SK-N-SH (cell line): ENCODE data around the gene RMC1. TPM values are rescaled to one million over a fixed set of nuclear protein-coding genes. Genes with fewer than 3 reads are reported as not detected.

Source experiments
- CTCF ChIA-PET: fragments of 300-600, 350-600 bp; formaldehyde crosslinking; extraction: SDS; loops from one replicate; lab custom pipeline; 2021; lab: Yijun Ruan, JAX
- POLR2A ChIA-PET: fragments of 350-600 bp; sonication (Branson Sonifier 250); formaldehyde crosslinking; extraction: SDS; loops from one replicate; lab custom pipeline; 2020; ENCODE audit warnings: antibody characterized with exemption, inconsistent platforms; lab: Yijun Ruan, JAX
- DNase-seq: peaks from one replicate; pipeline ENCODE4 v3.0.0; 2012
- H2AFZ ChIP-seq: fragments of 200-600 bp; sonication (generic); 2 replicates; pipeline ENCODE4 v1.8.1; 2016; ENCODE audit warnings: antibody characterized with exemption, mild to moderate bottlenecking, low read depth
- H3F3A ChIP-seq: fragments of 200-600 bp; sonication (generic); replicated peaks from 2 replicates; pipeline ENCODE3; 2016; ENCODE audit warnings: antibody characterized with exemption, mild to moderate bottlenecking; ENCODE audit not compliant: insufficient read depth
- H3K27ac ChIP-seq, 2 experiments: fragments of 200-500 bp in 1 of 2; fragments of 200-600 bp in 1 of 2; sonication (Bioruptor generic) in 1 of 2; sonication (generic), shearing (Covaris generic) in 1 of 2; 2 replicates each; pipeline versions ENCODE4 v1.5.1 to v1.6.1; 2014 to 2016; ENCODE audit warnings: low read depth in 2 of 2, inconsistent platforms in 1 of 2, low read length in 1 of 2, mild to moderate bottlenecking in 1 of 2, mixed read lengths in 1 of 2
- H3K27me3 ChIP-seq: fragments of 200-600 bp; sonication (generic), shearing (Covaris generic); 2 replicates; pipeline ENCODE4 v1.6.1; 2016; ENCODE audit warnings: mixed run types; ENCODE audit not compliant: insufficient read depth
- H3K36me3 ChIP-seq, 2 experiments: fragments of 200-500 bp in 1 of 2; fragments of 200-600 bp in 1 of 2; sonication (Bioruptor generic) in 1 of 2; sonication (generic) in 1 of 2; replicated peaks in 1 of 2; 2 replicates each; pipeline versions ENCODE3 to v1.5.1; 2014 to 2016; ENCODE audit warnings: low read length in 1 of 2, mild to moderate bottlenecking in 1 of 2; ENCODE audit not compliant: insufficient read depth in 2 of 2, control insufficient read depth in 1 of 2
- H3K4me1 ChIP-seq, 2 experiments: fragments of 200-500 bp in 1 of 2; fragments of 200-600 bp in 1 of 2; sonication (Bioruptor generic) in 1 of 2; sonication (generic), shearing (Covaris generic) in 1 of 2; 2 replicates each; pipeline versions ENCODE4 v1.5.1 to v1.6.1; 2014 to 2016; ENCODE audit warnings: low read depth in 1 of 2, low read length in 1 of 2, mixed run types in 1 of 2; ENCODE audit not compliant: insufficient read depth in 2 of 2, control insufficient read depth in 1 of 2
- H3K4me2 ChIP-seq: fragments of 200-600 bp; sonication (generic), shearing (Covaris generic); 2 replicates; pipeline ENCODE4 v1.6.1; 2017; ENCODE audit warnings: mixed run types
- H3K4me3 ChIP-seq, 2 experiments: fragments of 200-500 bp in 1 of 2; fragments of 200-600 bp in 1 of 2; sonication (Bioruptor generic) in 1 of 2; sonication (generic), shearing (Covaris generic) in 1 of 2; 2 replicates each; pipeline versions ENCODE4 v1.5.1 to v1.8.1; 2014 to 2016; ENCODE audit warnings: low read depth in 2 of 2, inconsistent platforms in 1 of 2, low read length in 1 of 2, mild to moderate bottlenecking in 1 of 2, mixed read lengths in 1 of 2, moderate library complexity in 1 of 2
- H3K79me2 ChIP-seq: fragments of 200-600 bp; sonication (generic); 2 replicates; pipeline ENCODE4 v1.8.1; 2017; ENCODE audit warnings: mild to moderate bottlenecking; ENCODE audit not compliant: insufficient read depth
- H3K9ac ChIP-seq: fragments of 200-600 bp; sonication (generic); 2 replicates; pipeline ENCODE4 v1.6.1; 2017; ENCODE audit warnings: mixed run types
- H3K9me2 ChIP-seq: fragments of 200-600 bp; sonication (generic); 2 replicates; pipeline ENCODE4 v1.6.1; 2017; ENCODE audit warnings: mixed run types
- H3K9me3 ChIP-seq: fragments of 200-600 bp; sonication (generic); 2 replicates; pipeline ENCODE4 v1.6.1; 2017; ENCODE audit warnings: mixed run types, mild to moderate bottlenecking, moderate library complexity
- H4K20me1 ChIP-seq: fragments of 200-600 bp; sonication (generic); 2 replicates; pipeline ENCODE4 v1.6.1; 2017; ENCODE audit warnings: mild to moderate bottlenecking, mixed run types; ENCODE audit not compliant: insufficient read depth
- EP300 ChIP-seq, 2 experiments: IDR thresholded peaks; 2 replicates each; pipeline versions ENCODE4 v1.4.0 to v1.6.1; 2012; ENCODE audit warnings: borderline replicate concordance in 1 of 2, low read depth in 1 of 2, low read length in 1 of 2
- EZH2phosphoT487 ChIP-seq: fragments of 200-600 bp; sonication (generic); IDR thresholded peaks from 2 replicates; pipeline ENCODE4 v1.6.1; 2017; ENCODE audit warnings: low read depth, mixed run types, mild to moderate bottlenecking, antibody characterized with exemption, moderate library complexity, borderline replicate concordance
- FOSL2 ChIP-seq: IDR thresholded peaks from 2 replicates; pipeline ENCODE4 v1.4.0; 2012; ENCODE audit warnings: low read depth, mild to moderate bottlenecking, moderate library complexity, borderline replicate concordance
- FOXJ3 ChIP-seq: sonication (generic); formaldehyde crosslinking; IDR thresholded peaks from 2 replicates; pipeline ENCODE4 v1.5.1; 2020; ENCODE audit warnings: mild to moderate bottlenecking, missing genetic modification reagents
- FOXM1 ChIP-seq: IDR thresholded peaks from 2 replicates; pipeline ENCODE4 v1.4.0; 2012; ENCODE audit warnings: low read depth, mild to moderate bottlenecking
- GABPA ChIP-seq: IDR thresholded peaks from 2 replicates; pipeline ENCODE4 v1.4.0; 2012; ENCODE audit warnings: low read depth, mild to moderate bottlenecking
- MEF2A ChIP-seq: IDR thresholded peaks from 2 replicates; pipeline ENCODE4 v1.4.0; 2012; ENCODE audit warnings: low read depth, borderline replicate concordance
- MXI1 ChIP-seq: IDR thresholded peaks from 2 replicates; pipeline ENCODE4 v1.6.1; 2012; ENCODE audit warnings: mild to moderate bottlenecking, low read depth, low read length, improper control_type of control experiment
- NRF1 ChIP-seq: IDR thresholded peaks from 2 replicates; pipeline ENCODE4 v1.6.1; 2012; ENCODE audit warnings: low read depth, mild to moderate bottlenecking, low read length
- POLR2AphosphoS5 ChIP-seq: IDR thresholded peaks from 2 replicates; pipeline ENCODE4 v1.6.1; 2012; ENCODE audit warnings: low read depth, low read length
- RXRA ChIP-seq: IDR thresholded peaks from 2 replicates; pipeline ENCODE4 v1.4.0; 2012; ENCODE audit warnings: low read depth, mild to moderate bottlenecking, borderline replicate concordance
- SIN3A ChIP-seq: IDR thresholded peaks from 2 replicates; pipeline ENCODE4 v1.6.1; 2012; ENCODE audit warnings: low read depth, mild to moderate bottlenecking, low read length, moderate library complexity, borderline replicate concordance
- SMC3 ChIP-seq: IDR thresholded peaks from 2 replicates; pipeline ENCODE4 v1.6.1; 2012; ENCODE audit warnings: low read depth, low read length, improper control_type of control experiment
- TAF1 ChIP-seq: IDR thresholded peaks from 2 replicates; pipeline ENCODE4 v1.6.1; 2012; ENCODE audit warnings: low read depth, mild to moderate bottlenecking, low read length, moderate library complexity, borderline replicate concordance
- TCF12 ChIP-seq: IDR thresholded peaks from 2 replicates; pipeline ENCODE4 v1.4.0; 2012
- TEAD4 ChIP-seq: IDR thresholded peaks from 2 replicates; pipeline ENCODE4 v1.4.0; 2012; ENCODE audit warnings: mild to moderate bottlenecking, borderline replicate concordance; ENCODE audit not compliant: insufficient read depth
- YY1 ChIP-seq: IDR thresholded peaks from 2 replicates; pipeline ENCODE4 v1.4.0; 2012; ENCODE audit warnings: low read depth, mild to moderate bottlenecking
- WGBS: methylation state at CpG from one replicate; pipeline ENCODE4 v1.1.6; 2017; ENCODE audit warnings: low lambda C conversion rate; 5-methylcytosine and 5-hydroxymethylcytosine counted together
- polyA plus RNA-seq, 3 experiments: library from polyadenylated mRNA; depleted of rRNA; stranded (reverse); fragments of >200 nt; gene quantifications; 2 replicates each; pipeline ENCODE4 v1.2.3, GENCODE V29; 2012
- TF ChIP-seq, protein P1 (sequence below): fragments of 150-350 bp; IDR thresholded peaks from 2 replicates; pipeline ENCODE4 v1.6.1; 2017; ENCODE audit warnings: antibody characterized with exemption, low read length, low read depth, borderline replicate concordance
- TF ChIP-seq, protein P2 (sequence below): IDR thresholded peaks from 2 replicates; pipeline ENCODE4; 2012

Gene RMC1
- polyA plus RNA-seq, 1 of the 3 experiments (the other 2 are of a cell fraction), result 26.4 TPM

DNA sequence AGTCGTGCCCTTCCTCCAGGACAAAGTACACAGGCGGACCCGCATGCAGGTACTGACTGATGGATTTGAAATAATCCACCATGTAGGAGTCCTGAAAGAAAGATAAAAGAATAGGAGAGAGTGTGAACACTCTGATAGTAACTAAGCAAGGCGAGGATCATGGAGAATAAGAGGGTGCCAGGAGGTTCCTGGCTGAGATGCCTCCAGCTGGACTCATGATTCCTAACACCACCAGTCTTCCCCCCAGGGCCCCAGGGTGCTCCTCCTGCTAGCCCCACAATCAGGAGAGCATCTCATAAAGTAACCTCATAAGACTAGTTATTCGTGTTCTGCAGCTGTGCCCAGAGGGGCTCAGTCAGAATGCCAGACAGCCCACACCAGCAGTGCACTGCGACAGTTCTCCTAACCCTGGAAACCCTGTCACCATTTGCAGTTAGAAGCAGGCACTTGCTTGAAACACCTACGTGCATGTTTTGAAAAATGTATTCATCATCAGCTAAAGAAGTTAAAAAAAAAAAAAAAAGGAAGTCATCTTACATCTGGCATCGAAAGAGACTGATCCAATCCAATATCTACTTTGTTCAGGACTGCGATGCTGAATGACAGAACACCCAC, 36.7 kb downstream of the RMC1 start:
- H3K4me2 ChIP-seq, result no peak overlapping the region
- POLR2A ChIA-PET, result no interaction called here
- no peak for TF ChIP-seq NRF1
- no peak for TF ChIP-seq TEAD4
- TF ChIP-seq YY1, result no peak
- TF ChIP-seq MXI1, result no peak
- TF ChIP-seq, protein P1, sequence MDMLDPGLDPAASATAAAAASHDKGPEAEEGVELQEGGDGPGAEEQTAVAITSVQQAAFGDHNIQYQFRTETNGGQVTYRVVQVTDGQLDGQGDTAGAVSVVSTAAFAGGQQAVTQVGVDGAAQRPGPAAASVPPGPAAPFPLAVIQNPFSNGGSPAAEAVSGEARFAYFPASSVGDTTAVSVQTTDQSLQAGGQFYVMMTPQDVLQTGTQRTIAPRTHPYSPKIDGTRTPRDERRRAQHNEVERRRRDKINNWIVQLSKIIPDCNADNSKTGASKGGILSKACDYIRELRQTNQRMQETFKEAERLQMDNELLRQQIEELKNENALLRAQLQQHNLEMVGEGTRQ, result no peak
- no peak for TF ChIP-seq EP300 (IDR thresholded peaks at IDR 0.05; ENCODE audit: borderline replicate concordance in 1 of 2, low read depth in 1 of 2, low read length in 1 of 2)
- no peak for TF ChIP-seq FOXM1
- no peak for TF ChIP-seq FOXJ3
- no peak for TF ChIP-seq SIN3A
- TF ChIP-seq TAF1, result no peak
- TF ChIP-seq GABPA, result no peak
- no peak for TF ChIP-seq EZH2phosphoT487
- TF ChIP-seq SMC3, result no peak
- no peak for TF ChIP-seq MEF2A
- no peak for TF ChIP-seq POLR2AphosphoS5
- TF ChIP-seq FOSL2, result no peak
- no peak for TF ChIP-seq TCF12
- TF ChIP-seq RXRA, result no peak
- TF ChIP-seq, protein P2, sequence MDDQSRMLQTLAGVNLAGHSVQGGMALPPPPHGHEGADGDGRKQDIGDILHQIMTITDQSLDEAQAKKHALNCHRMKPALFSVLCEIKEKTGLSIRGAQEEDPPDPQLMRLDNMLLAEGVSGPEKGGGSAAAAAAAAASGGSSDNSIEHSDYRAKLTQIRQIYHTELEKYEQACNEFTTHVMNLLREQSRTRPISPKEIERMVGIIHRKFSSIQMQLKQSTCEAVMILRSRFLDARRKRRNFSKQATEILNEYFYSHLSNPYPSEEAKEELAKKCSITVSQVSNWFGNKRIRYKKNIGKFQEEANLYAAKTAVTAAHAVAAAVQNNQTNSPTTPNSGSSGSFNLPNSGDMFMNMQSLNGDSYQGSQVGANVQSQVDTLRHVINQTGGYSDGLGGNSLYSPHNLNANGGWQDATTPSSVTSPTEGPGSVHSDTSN, result no peak
- no peaks in the 10 kb centered on the region for H3K9me3 ChIP-seq
- H3K4me3 ChIP-seq, result no peak overlapping the region
- H4K20me1 ChIP-seq, result no peaks in the 10 kb centered on the region
- WGBS, result 89% methylated on average over 8 of the region's 9 CpGs
- CTCF ChIA-PET, result interaction anchor here (0.7 to 3.8 kb wide), 2 partner anchors 72 to 163 kb away, joined by 3 to 11 read pairs; no protein-coding TSS in a partner anchor
- no peaks in the 10 kb centered on the region for H3F3A ChIP-seq
- no peaks in the 10 kb centered on the region for H3K27me3 ChIP-seq
- H3K4me1 ChIP-seq, result no peaks in the 10 kb centered on the region; a peak in 1 of 4 replicates
- no peaks in the 10 kb centered on the region for H3K79me2 ChIP-seq
- no peak overlapping the region; a peak in 1 of 4 replicates for H3K27ac ChIP-seq
- H3K36me3 ChIP-seq, result peaks cover 63 to 84% of the 10 kb centered on the region in 2 experiments
- DNase-seq, result no peak
- no peak overlapping the region for H3K9ac ChIP-seq
- H3K9me2 ChIP-seq, result no peaks in the 10 kb centered on the region
- H2AFZ ChIP-seq, result no peak overlapping the region
